CD4-positive, alpha-beta memory T cell (primary cell): ENCODE data around the gene KIF26B. TPM values are rescaled to one million over a fixed set of nuclear protein-coding genes. Genes with fewer than 3 reads are reported as not detected.

Experiments
- CTCF ChIA-PET: fragments of 350-600 bp; sonication (Branson Sonifier 250); formaldehyde crosslinking; loops from one replicate; lab custom pipeline; 2021; ENCODE audit warnings: inconsistent platforms; ENCODE audit not compliant: partially characterized antibody; lab: Charles Lee
- POLR2A ChIA-PET: fragments of 350-600 bp; sonication (Branson Sonifier 250); formaldehyde crosslinking; loops from one replicate; lab custom pipeline; 2021; ENCODE audit not compliant: partially characterized antibody; lab: Charles Lee
- DNase-seq, 5 donors: peaks; one replicate each; pipeline versions ENCODE4 v3.0.0 to v3.0.0-alpha.2; 2020 to 2022; ENCODE audit warnings: mixed read lengths in 1 of 5
- H3K27ac ChIP-seq: one replicate; pipeline ENCODE4 v1.7.0; 2013; ENCODE audit warnings: low read depth, low read length
- H3K27me3 ChIP-seq: 2 replicates; pipeline ENCODE4 v1.7.0; 2013; ENCODE audit warnings: mild to moderate bottlenecking, low read length, moderate library complexity; ENCODE audit not compliant: insufficient read depth
- H3K36me3 ChIP-seq: 2 replicates; pipeline ENCODE4 v1.7.0; 2013; ENCODE audit warnings: mild to moderate bottlenecking, low read length, moderate library complexity; ENCODE audit not compliant: insufficient read depth
- H3K4me1 ChIP-seq: 2 replicates; pipeline ENCODE4 v1.7.0; 2013; ENCODE audit warnings: mild to moderate bottlenecking, low read length, moderate library complexity; ENCODE audit not compliant: insufficient read depth
- H3K4me3 ChIP-seq, 2 donors: one replicate each; pipeline ENCODE4 v1.7.0; 2013; ENCODE audit warnings: low read length in 2 of 2, mild to moderate bottlenecking in 1 of 2
- H3K9me3 ChIP-seq, 2 donors: one replicate each; pipeline ENCODE4 v1.7.0; 2013; ENCODE audit warnings: low read length in 2 of 2, control low read depth in 1 of 2; ENCODE audit not compliant: control insufficient read depth in 1 of 2
- H3K27ac Mint-ChIP-seq, 7 donors: one replicate each; pipeline ENCODE4 v1.8.0; 2020 to 2021; ENCODE audit warnings: mixed read lengths in 7 of 7, mild to moderate bottlenecking in 6 of 7, inconsistent platforms in 3 of 7, moderate library complexity in 3 of 7
- H3K27me3 Mint-ChIP-seq, 2 donors: one replicate each; pipeline ENCODE4 v1.8.0; 2020 to 2021; ENCODE audit warnings: mixed read lengths in 2 of 2
- H3K36me3 Mint-ChIP-seq, 2 donors: one replicate each; pipeline ENCODE4 v1.8.0; 2020 to 2021; ENCODE audit warnings: mixed read lengths in 2 of 2, inconsistent platforms in 1 of 2, mild to moderate bottlenecking in 1 of 2
- H3K4me1 Mint-ChIP-seq, 4 donors: one replicate each; pipeline ENCODE4 v1.8.0; 2020 to 2021; ENCODE audit warnings: mixed read lengths in 4 of 4, mild to moderate bottlenecking in 1 of 4
- H3K4me3 Mint-ChIP-seq, 8 donors: one replicate each; pipeline ENCODE4 v1.8.0; 2020 to 2021; ENCODE audit warnings: mixed read lengths in 8 of 8, mild to moderate bottlenecking in 7 of 8, moderate library complexity in 6 of 8, inconsistent platforms in 3 of 8
- H3K9me3 Mint-ChIP-seq, 8 donors: one replicate each; pipeline ENCODE4 v1.8.0; 2020 to 2021; ENCODE audit warnings: mixed read lengths in 8 of 8, mild to moderate bottlenecking in 5 of 8, inconsistent platforms in 3 of 8, moderate library complexity in 1 of 8
- intact Hi-C: fragments of 100-400 bp; cut with micrococcal nuclease; formaldehyde crosslinking; loops from one replicate; pipeline ENCODE4 v1.15.1; 2023
- polyA plus RNA-seq, 2 donors: library from polyadenylated mRNA; unstranded; fragments of 300-500 nt; fragmentation: Illumina TruSeq; gene quantifications; one replicate each; pipeline ENCODE4 v1.2.3, GENCODE V29; 2021
- total RNA-seq, 2 experiments: library from RNA; stranded (reverse); gene quantifications; one replicate each; pipeline ENCODE4 v1.2.3, GENCODE V29; 2021

KIF26B gene
- total and polyA plus RNA-seq, 4 experiments from 2014 or later, result 0.10 TPM; not detected in 3

GRCh38 chr1:245292141-245292540 is 137.4 kb downstream of the KIF26B start:
- Histone ChIP-seq H3K36me3 (no peaks in the 10 kb centered on the region), H3K27me3 (no peaks in the 10 kb centered on the region), H3K9me3 (no peaks in the 10 kb centered on the region), H3K27ac (no peak overlapping the region), H3K4me3 (no peak overlapping the region), H3K4me1 (no peaks in the 10 kb centered on the region)
- H3K36me3 Mint-ChIP-seq, result no peaks in the 10 kb centered on the region
- no peaks in the 10 kb centered on the region for H3K4me1 Mint-ChIP-seq
- ChIA-PET CTCF (no interaction called here), POLR2A (no interaction called here)
- H3K27ac Mint-ChIP-seq, result no peak overlapping the region
- peaks cover 0 to 7% (median 0%) of the 10 kb centered on the region in 8 donors for H3K9me3 Mint-ChIP-seq
- intact Hi-C loops, result no loop called here
- no peak for DNase-seq
- H3K4me3 Mint-ChIP-seq, result no peak overlapping the region
- peaks cover 3 to 4% of the 10 kb centered on the region in 2 donors for H3K27me3 Mint-ChIP-seq

GRCh38 chr1:245292553-245292952 is 137.8 kb downstream of the KIF26B start:
- intact Hi-C loops, result no loop called here
- H3K4me3 ChIP-seq, result no peak overlapping the region
- no peaks in the 10 kb centered on the region for H3K4me1 Mint-ChIP-seq

GRCh38 chr1:245294020-245294419 is 139.2 kb downstream of the KIF26B start:
- no peaks in the 10 kb centered on the region for H3K4me1 ChIP-seq
- CTCF ChIA-PET, result interaction anchor here (1.7 kb wide), 1 partner anchor 17 kb away, joined by 3 read pairs; no protein-coding TSS in a partner anchor
- no peak for DNase-seq
- Mint-ChIP-seq H3K4me3 (no peak overlapping the region), H3K9me3 (peaks cover 0 to 7% (median 0%) of the 10 kb centered on the region in 8 donors), H3K36me3 (no peaks in the 10 kb centered on the region), H3K4me1 (no peaks in the 10 kb centered on the region), H3K27me3 (peaks cover 4 to 5% of the 10 kb centered on the region in 2 donors), H3K27ac (no peak overlapping the region)
- no peak overlapping the region for H3K27ac ChIP-seq
- H3K36me3 ChIP-seq, result no peaks in the 10 kb centered on the region
- intact Hi-C loops, result no loop called here
- H3K27me3 ChIP-seq, result no peaks in the 10 kb centered on the region
- no peak overlapping the region for H3K4me3 ChIP-seq
- POLR2A ChIA-PET, result no interaction called here
- H3K9me3 ChIP-seq, result no peaks in the 10 kb centered on the region

More at GRCh38 chr1:245292553-245292952, 137.8 kb downstream of the KIF26B start:
- DNase-seq, result no peak
- no peaks in the 10 kb centered on the region for H3K27me3 ChIP-seq
- H3K36me3 ChIP-seq, result no peaks in the 10 kb centered on the region
- ChIA-PET POLR2A (no interaction called here), CTCF (no interaction called here)
- Mint-ChIP-seq H3K9me3 (peaks cover 0 to 7% (median 0%) of the 10 kb centered on the region in 8 donors), H3K4me3 (no peak overlapping the region), H3K27ac (no peak overlapping the region), H3K36me3 (no peaks in the 10 kb centered on the region), H3K27me3 (peaks cover 3 to 4% of the 10 kb centered on the region in 2 donors)
- H3K27ac ChIP-seq, result no peak overlapping the region
- no peaks in the 10 kb centered on the region for H3K4me1 ChIP-seq
- H3K9me3 ChIP-seq, result no peaks in the 10 kb centered on the region

GRCh38 chr1:245298781-245299180 is 144.0 kb downstream of the KIF26B start:
- peaks cover 4 to 7% of the 10 kb centered on the region in 2 donors for H3K27me3 Mint-ChIP-seq
- Histone ChIP-seq H3K9me3 (no peaks in the 10 kb centered on the region), H3K36me3 (no peaks in the 10 kb centered on the region), H3K4me3 (no peak overlapping the region), H3K4me1 (no peaks in the 10 kb centered on the region), H3K27me3 (no peaks in the 10 kb centered on the region), H3K27ac (no peak overlapping the region)
- H3K27ac Mint-ChIP-seq, result no peak overlapping the region
- no peaks in the 10 kb centered on the region for H3K36me3 Mint-ChIP-seq
- intact Hi-C loops, result no loop called here
- H3K9me3 Mint-ChIP-seq, result peaks cover 0 to 6% (median 2%) of the 10 kb centered on the region in 8 donors
- ChIA-PET CTCF (no interaction called here), POLR2A (no interaction called here)
- no peak for DNase-seq
- H3K4me1 Mint-ChIP-seq, result no peaks in the 10 kb centered on the region
- no peak overlapping the region for H3K4me3 Mint-ChIP-seq

- POLR2A ChIA-PET, result no interaction called here
- CTCF ChIA-PET, result no interaction called here
Measured at GRCh38 chr1:245301162-245301580, 146.4 kb downstream of the KIF26B start.

DNA sequence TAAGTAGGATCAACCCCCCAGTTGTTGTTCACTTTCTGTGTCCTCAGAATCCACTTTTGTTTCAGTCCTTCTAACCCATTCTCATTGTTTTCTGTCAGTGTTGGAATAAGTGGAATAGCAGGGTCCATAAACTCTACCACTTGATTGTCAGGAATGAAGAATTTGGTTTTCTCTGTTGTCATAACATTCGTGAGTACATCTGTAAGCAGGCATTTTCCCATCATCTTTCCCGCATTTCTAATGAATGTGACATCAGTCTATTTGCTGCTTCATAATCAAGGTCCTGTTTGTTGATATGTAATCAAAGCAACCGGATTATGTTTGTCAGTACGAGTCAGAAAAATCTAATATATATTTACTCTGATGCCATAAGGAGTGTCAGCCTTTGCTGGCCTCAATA is 147.1 kb downstream of the KIF26B start:
- H3K36me3 ChIP-seq, result no peaks in the 10 kb centered on the region
- ChIA-PET CTCF (no interaction called here), POLR2A (no interaction called here)
- no peaks in the 10 kb centered on the region for H3K27me3 ChIP-seq
- peaks cover 0 to 6% (median 2%) of the 10 kb centered on the region in 8 donors for H3K9me3 Mint-ChIP-seq
- no peaks in the 10 kb centered on the region for H3K36me3 Mint-ChIP-seq
- no peak overlapping the region for H3K4me3 Mint-ChIP-seq
- H3K4me1 Mint-ChIP-seq, result no peaks in the 10 kb centered on the region
- no peak overlapping the region for H3K27ac ChIP-seq
- H3K4me1 ChIP-seq, result no peaks in the 10 kb centered on the region
- no peak overlapping the region for H3K4me3 ChIP-seq
- peaks cover 0 to 6% of the 10 kb centered on the region in 2 donors for H3K27me3 Mint-ChIP-seq
- intact Hi-C loops, result no loop called here
- H3K9me3 ChIP-seq, result no peaks in the 10 kb centered on the region
- H3K27ac Mint-ChIP-seq, result no peak overlapping the region
- no peak for DNase-seq

More at GRCh38 chr1:245301162-245301580, 146.4 kb downstream of the KIF26B start:
- Histone ChIP-seq H3K36me3 (no peaks in the 10 kb centered on the region), H3K27ac (no peak overlapping the region), H3K4me3 (no peak overlapping the region), H3K9me3 (no peaks in the 10 kb centered on the region), H3K27me3 (no peaks in the 10 kb centered on the region), H3K4me1 (no peaks in the 10 kb centered on the region)
- no peak for DNase-seq
- no peaks in the 10 kb centered on the region for H3K4me1 Mint-ChIP-seq
- H3K36me3 Mint-ChIP-seq, result no peaks in the 10 kb centered on the region
- H3K27ac Mint-ChIP-seq, result no peak overlapping the region
- H3K4me3 Mint-ChIP-seq, result no peak overlapping the region
- intact Hi-C loops, result no loop called here
- H3K9me3 Mint-ChIP-seq, result peaks cover 0 to 8% (median 2%) of the 10 kb centered on the region in 8 donors
- peaks cover 0 to 6% of the 10 kb centered on the region in 2 donors for H3K27me3 Mint-ChIP-seq

DNA sequence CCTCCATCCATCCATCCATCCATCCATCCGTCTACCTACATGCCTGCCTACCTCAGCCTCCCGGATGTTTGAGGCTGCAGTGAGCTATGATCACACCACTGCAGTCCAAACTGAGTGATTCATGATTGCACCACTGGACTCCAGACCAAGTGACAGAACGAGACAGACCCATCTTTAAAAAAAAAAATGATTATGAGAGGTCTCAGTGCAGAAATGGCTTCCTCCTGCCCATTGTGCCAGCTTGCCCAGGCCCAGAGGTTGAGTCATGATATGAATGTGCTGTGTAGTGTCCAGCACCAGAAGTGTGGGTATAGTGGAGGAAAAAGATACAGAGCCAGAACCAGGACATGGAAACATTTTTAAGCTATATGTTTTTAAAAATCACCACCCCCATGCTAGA is 149.9 kb downstream of the KIF26B start:
- intact Hi-C loops, result no loop called here
- Mint-ChIP-seq H3K4me3 (no peak overlapping the region), H3K9me3 (peaks cover 0 to 6% (median 2%) of the 10 kb centered on the region in 8 donors), H3K27me3 (peaks cover 0 to 3% of the 10 kb centered on the region in 2 donors), H3K4me1 (no peaks in the 10 kb centered on the region), H3K27ac (no peak overlapping the region), H3K36me3 (no peaks in the 10 kb centered on the region)
- Histone ChIP-seq H3K4me3 (no peak overlapping the region), H3K9me3 (no peaks in the 10 kb centered on the region), H3K27me3 (peaks cover 4% of the 10 kb centered on the region), H3K27ac (no peak overlapping the region), H3K36me3 (no peaks in the 10 kb centered on the region), H3K4me1 (no peaks in the 10 kb centered on the region)
- DNase-seq, result no peak
- CTCF ChIA-PET, result no interaction called here
- POLR2A ChIA-PET, result no interaction called here
